GM23248 (cell line): ENCODE measurements around the gene BCL2L14.

Source experiments
- EZH2 ChIP-seq: fragments of 200-600 bp; sonication (generic); IDR thresholded peaks from 2 replicates; pipeline ENCODE4 v1.6.1; 2018; ENCODE audit warnings: antibody characterized with exemption, mild to moderate bottlenecking; ENCODE audit not compliant: insufficient read depth, poor library complexity, severe bottlenecking
- EZH2phosphoT487 ChIP-seq: fragments of 200-600 bp; sonication (generic); IDR thresholded peaks from 2 replicates; pipeline ENCODE4 v1.6.1; 2018; ENCODE audit warnings: antibody characterized with exemption, moderate library complexity, mild to moderate bottlenecking, low read depth; ENCODE audit not compliant: insufficient read depth

GRCh38 chr12:12086362-12086761 is 15.6 kb downstream of the BCL2L14 start:
- TF ChIP-seq EZH2 (no peak), EZH2phosphoT487 (no peak)
